Vagina (tissue), 2 donors: ENCODE results near the gene ABCA9.

ENCODE experiments used
- CTCF ChIP-seq, 3 experiments: fragments of 450-650 bp in 2 of 3; fragments of 200-600 bp in 1 of 3; sonication (generic) in 1 of 3; IDR thresholded peaks; one replicate each; pipeline ENCODE4 v1.5.1; 2017 to 2019; ENCODE audit warnings: antibody characterized with exemption in 3 of 3, mild to moderate bottlenecking in 2 of 3, moderate library complexity in 2 of 3
- POLR2A ChIP-seq, 2 donors: fragments of 450-650 bp; IDR thresholded peaks; one replicate each; pipeline ENCODE4 v1.6.1; 2017; ENCODE audit warnings: antibody characterized with exemption in 2 of 2, mild to moderate bottlenecking in 2 of 2, moderate library complexity in 2 of 2
- POLR2AphosphoS5 ChIP-seq, 2 donors: sonication (generic); formaldehyde crosslinking; IDR thresholded peaks; one replicate each; pipeline ENCODE4 v1.9.0; 2017; ENCODE audit warnings: antibody characterized with exemption in 2 of 2, mild to moderate bottlenecking in 2 of 2, low read depth in 1 of 2; ENCODE audit not compliant: insufficient read depth in 1 of 2

- TF ChIP-seq CTCF (IDR thresholded peaks at IDR 0.05) (no peak), POLR2A (IDR thresholded peaks at IDR 0.05) (no peak), POLR2AphosphoS5 (IDR thresholded peaks at IDR 0.05; ENCODE audit: insufficient read depth in 1 of 2, low read depth in 1 of 2) (no peak)
Measured at GRCh38 chr17:68957944-68958343, 102.8 kb downstream of the ABCA9 start.
